Measurements from ENCODE around the gene ATXN7L1.

DNA sequence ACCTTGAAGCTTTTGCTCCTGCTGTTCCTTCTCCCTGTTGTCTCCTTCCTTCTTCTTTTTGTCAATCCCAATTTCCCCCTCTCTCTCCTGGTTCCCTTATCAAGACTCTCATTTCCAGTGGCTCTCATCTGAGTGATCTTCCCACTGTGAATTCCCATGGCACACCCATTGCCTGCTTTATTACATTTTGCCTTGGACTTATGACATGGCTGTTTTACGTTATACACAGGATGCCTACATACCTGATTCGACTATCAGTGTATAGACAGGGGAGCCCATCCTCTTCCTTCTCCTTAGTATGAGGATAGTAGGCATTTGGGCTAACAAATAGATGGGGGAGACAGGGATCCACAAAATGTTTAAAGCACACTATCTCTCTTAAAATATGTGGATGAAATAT lies 255.2 kb downstream of the ATXN7L1 start:
- TF ChIP-seq POLR2AphosphoS5 (IDR thresholded peaks at IDR 0.05; ENCODE audit: low read depth, low read length), result no peak
- no peak for TF ChIP-seq POLR2A (IDR thresholded peaks at IDR 0.05; ENCODE audit: low read depth, low read length)
- no peak for TF ChIP-seq TAF1 (IDR thresholded peaks at IDR 0.05; ENCODE audit: borderline replicate concordance, low read depth, low read length)
